GM18499 (cell line): ENCODE data around the gene RNF11.
"Not testable (repeated sequence)": the region's sequence is repeated elsewhere in the genome, so short reads cannot be mapped to it uniquely, and the experiment has no call there.

Source experiments
- ATAC-seq: cut with Tn5 transposase; IDR thresholded peaks from one replicate; pipeline ENCODE4 v1.9.1; 2021; ENCODE audit warnings: moderate number of reproducible peaks; ENCODE audit not compliant: insufficient read depth, unreplicated experiment

RNF11 gene

GRCh38 chr1:51235673-51236530 is at the start of gene RNF11:
Gene RNF11 (plus strand): TSS chr1:51236273. CDS start chr1:51236757, 484 bp downstream.
- ATAC-seq = peak; percentile 35

DNA sequence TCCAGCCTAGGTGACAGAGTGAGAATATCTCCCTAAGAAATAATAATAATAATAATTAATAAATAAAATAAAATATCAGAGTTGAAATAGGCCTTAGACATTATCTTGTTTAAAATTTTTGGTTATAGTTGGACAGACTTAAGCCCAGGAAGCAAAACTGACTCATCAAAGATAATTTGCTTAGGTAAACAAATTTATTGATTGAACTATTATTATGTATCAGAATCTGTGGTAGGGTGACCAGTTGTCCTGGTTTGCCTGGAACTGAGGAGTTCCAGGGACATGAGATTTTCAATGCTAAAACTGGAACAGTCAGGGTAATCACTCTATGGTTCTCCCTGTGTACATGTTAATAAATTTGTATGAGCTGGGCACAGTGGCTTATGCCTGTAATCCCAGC is 47.8 kb upstream of the RNF11 start:
- no peak for ATAC-seq

- no peak for ATAC-seq
Measured at GRCh38 chr1:51189421-51190073, 46.5 kb upstream of the RNF11 start.

- no peak for ATAC-seq
Measured at GRCh38 chr1:51190961-51191360, 45.1 kb upstream of the RNF11 start.

DNA sequence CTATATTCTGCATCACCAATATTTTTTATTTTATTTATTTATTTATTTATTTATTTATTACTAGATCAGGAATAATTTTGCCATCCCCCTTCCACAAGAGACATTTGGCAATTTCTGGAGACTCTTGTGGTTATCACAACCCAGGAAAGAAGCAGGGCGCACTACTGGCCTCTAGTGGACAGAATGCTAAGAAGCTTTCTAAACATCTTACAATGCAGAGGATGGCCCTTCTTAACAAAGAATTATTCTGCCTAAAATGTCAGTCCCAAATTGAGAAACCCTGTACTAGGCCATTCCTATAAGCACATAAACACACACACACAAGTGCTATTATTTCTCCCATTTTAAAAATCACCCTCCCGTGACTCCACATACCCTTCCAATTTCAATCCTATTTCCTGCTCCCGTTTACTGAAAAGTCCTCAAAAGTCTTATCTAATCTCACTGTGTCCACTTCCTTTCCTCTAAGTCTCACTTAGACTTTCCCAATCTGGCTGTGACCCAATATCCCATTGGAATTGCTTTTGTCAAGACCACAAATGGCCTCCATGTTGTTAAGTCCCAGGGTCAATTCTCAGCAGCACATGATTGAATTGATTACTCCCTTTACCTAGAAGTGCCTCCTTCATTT is 43.7 kb upstream of the RNF11 start:
- ATAC-seq = no peak

DNA sequence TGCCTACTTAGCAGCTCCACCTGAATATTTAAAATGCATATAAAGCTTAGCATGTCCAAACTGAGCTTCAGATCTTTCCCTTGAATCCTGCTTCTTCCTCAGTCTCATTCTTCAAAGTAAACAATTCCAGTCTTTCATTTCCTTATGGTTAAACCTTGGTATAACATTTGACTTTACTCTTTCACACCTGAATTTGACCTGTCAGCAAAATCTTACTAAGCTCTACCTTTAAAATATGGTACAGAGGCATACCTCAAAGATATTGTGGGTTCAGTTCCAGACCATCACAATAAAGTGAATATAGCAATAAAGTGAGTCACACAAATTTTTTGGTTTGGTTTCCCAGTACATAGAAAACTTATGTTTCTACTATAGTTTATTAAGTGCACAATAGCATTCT is 42.5 kb upstream of the RNF11 start:
- ATAC-seq = no peak

GRCh38 chr1:51203121-51203873 is 32.8 kb upstream of the RNF11 start:
- peak; percentile 80 for ATAC-seq

DNA sequence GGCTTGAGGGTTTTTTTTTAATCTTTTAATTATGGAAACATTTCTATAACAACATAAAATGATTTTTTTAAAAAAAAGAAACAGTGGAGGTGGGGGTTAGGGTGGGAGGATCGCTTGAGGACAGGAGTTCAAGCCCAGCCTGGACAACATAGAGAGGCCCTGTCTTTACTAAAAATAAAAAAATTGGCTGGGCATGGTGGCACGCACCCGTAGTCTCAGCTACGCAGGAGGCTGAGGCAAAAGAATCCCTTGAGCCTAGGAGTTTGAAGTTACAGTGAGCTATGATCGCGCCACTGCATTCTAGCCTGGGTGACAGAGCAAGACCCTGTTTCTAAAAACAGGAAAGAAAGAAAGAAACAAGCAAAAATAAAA is 32.2 kb upstream of the RNF11 start:
- ATAC-seq = no peak

GRCh38 chr1:51210055-51210454 is 26.0 kb upstream of the RNF11 start:
- no peak for ATAC-seq

- ATAC-seq = no peak
Measured at GRCh38 chr1:51210676-51211075, 25.4 kb upstream of the RNF11 start.

DNA sequence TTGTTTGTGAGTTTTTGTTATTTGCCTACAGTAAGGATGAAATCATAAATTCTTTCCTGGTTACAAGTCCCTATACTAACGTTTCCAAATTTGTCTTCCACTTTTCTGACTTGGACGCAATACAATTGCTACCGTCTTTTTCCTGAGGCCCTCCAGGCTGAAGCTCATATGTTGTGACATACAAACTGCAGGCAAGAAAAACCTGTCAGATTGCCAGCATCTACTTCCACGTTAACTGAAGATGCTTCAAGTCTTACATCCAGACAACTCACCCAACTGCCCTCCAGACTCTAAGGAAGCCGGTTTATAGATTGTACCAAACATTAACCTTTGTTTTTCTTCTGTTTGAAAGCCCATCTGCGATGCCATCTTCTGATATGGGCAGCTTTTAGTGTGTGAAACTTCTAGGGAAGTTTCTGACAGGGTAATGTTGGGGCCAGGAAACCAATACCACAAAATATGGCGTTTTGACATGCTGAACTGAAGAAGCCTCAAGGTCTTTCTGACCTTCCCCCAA is 21.4 kb upstream of the RNF11 start:
- ATAC-seq = no peak

DNA sequence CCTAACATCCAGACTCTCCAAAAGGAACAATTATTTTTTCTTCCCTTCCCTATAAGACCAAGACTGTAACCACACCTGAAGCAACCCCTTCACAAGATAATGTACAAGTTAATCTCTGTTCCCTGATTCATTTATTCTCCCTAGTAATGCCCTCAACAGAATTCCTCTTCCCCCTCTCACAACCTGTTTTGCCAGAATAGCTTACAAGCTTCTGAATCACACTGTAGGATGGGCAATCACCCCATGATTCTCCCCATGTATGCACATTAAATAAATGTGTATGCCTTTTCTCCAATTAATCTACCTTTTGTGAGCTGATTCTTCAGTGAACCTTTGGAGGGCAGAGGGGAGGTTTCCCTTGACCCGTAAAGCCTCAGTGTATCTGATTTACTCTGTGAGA is 20.9 kb upstream of the RNF11 start:
- no peak for ATAC-seq

GRCh38 chr1:51216631-51217030 is 19.4 kb upstream of the RNF11 start:
- no peak for ATAC-seq

DNA sequence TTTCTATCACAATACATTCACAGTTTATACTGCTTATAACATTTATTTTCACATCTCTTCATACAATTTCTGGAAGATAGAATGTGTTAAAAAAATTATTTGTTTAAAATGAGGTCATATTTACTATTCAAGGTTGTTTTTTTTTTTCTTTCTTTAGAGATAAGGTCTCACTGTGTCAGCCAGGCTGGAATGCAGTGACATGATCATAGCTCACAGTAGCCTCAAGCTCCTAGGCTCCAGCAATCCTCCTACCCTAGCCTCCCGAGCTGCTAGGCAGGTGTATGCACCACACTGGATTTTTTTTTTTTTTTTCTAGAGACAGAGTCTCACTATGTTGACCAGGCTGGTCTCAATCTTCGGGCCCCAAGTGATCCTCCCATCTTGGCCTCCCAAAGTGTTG is 19.0 kb upstream of the RNF11 start:
- no peak for ATAC-seq

DNA sequence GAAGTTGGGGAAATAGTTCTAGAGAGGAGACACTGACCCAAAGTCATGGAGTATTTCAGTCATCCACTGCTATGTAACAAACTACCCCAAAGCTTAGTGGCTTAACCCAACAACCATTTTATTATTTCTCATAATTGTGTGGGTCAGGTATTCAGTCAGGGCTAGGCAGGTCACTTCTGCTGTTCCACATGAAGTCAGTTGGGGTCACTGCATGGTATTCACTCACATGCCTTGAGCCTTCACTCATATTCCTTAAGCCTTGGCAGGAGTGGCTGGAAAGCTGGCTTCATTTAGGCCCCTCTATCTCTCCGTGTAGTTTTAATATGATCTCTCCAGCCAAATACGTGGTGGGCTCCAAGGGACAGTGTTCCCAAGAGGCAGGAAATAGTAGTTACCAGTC is 17.5 kb upstream of the RNF11 start:
- no peak for ATAC-seq

DNA sequence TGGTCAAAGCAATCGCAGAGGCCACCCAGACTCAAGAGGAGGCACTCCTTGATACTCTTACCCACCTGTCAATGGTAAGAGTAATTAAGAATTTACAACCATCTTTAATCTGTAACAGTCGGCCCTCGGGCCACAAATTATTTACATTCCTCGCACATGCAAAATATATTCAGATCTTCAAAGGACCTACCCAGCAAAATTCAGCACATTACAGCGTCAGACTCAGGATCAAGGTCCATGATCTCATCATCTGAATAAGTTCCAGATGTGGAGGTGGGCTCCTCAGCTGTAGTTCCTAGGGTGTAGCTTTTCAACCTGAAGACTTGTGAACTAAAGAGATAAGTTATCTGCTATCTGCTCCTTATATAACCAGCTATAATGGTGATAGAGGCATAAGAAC is 17.1 kb upstream of the RNF11 start:
- ATAC-seq = no peak

- not testable (repeated sequence) for ATAC-seq
Measured at GRCh38 chr1:51221529-51221928, 14.5 kb upstream of the RNF11 start.

- no peak for ATAC-seq
Measured at GRCh38 chr1:51222136-51222787, 13.8 kb upstream of the RNF11 start.

DNA sequence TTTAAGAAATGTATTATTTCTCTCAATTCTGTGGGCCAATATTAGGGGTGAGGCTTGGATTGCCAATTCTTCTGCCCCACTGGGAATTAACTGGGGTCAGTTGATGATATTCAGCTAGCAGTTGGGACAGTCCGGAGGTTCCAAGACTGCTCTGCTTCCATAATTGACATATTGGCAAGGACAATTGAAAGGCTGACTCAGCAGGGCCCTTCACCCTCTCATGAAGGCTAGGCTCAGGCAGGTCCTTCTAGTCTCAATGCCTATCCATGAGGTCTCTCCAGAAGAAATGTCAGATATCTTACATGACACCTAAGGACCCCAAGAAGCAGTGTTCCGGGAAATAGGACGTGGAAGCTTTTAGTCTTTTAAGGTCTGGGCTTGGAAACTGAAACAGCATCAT is 13.3 kb upstream of the RNF11 start:
- no peak for ATAC-seq

GRCh38 chr1:51224255-51224654 is 11.8 kb upstream of the RNF11 start:
- ATAC-seq = no peak
